PC-3 (cell line): ENCODE data around the gene ZBTB43.

Experiments used
- EZH2 ChIP-seq: fragments of 300-600 bp; sonication (generic); IDR thresholded peaks from one replicate; pipeline ENCODE4 v1.6.1; 2017; ENCODE audit warnings: antibody characterized with exemption, mild to moderate bottlenecking, low read length; ENCODE audit not compliant: unreplicated experiment
- TF ChIP-seq, protein P1 (sequence below): fragments of 300-600 bp; sonication (generic); conservative IDR thresholded peaks from 2 replicates; pipeline ENCODE4 v1.5.1; 2017; ENCODE audit warnings: antibody characterized with exemption, low read depth, mild to moderate bottlenecking, low read length

DNA sequence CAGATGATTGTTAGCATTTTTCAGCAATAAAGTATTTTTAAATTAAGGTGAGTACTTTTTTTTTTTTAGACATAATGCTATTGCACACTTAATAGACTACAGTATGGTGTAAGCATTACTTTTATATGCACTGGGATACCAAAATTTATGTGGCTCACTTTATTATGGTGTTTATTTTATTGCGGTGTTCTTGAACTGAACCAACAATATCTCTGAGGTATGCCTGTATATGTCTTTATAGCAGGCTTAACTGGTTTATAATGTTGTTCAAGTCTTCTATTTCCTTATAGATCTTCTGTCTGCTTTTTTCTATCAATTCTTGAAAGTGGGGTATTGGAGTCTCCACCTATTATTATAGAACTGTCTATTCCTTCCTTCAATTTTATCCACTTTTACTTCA, 18.0 kb downstream of the ZBTB43 start:
- no peak for TF ChIP-seq EZH2
- TF ChIP-seq, protein P1, sequence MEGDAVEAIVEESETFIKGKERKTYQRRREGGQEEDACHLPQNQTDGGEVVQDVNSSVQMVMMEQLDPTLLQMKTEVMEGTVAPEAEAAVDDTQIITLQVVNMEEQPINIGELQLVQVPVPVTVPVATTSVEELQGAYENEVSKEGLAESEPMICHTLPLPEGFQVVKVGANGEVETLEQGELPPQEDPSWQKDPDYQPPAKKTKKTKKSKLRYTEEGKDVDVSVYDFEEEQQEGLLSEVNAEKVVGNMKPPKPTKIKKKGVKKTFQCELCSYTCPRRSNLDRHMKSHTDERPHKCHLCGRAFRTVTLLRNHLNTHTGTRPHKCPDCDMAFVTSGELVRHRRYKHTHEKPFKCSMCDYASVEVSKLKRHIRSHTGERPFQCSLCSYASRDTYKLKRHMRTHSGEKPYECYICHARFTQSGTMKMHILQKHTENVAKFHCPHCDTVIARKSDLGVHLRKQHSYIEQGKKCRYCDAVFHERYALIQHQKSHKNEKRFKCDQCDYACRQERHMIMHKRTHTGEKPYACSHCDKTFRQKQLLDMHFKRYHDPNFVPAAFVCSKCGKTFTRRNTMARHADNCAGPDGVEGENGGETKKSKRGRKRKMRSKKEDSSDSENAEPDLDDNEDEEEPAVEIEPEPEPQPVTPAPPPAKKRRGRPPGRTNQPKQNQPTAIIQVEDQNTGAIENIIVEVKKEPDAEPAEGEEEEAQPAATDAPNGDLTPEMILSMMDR: no peak
